Measurements from ENCODE around the gene UMAD1. TPM values are rescaled to one million over a fixed set of nuclear protein-coding genes. Genes with fewer than 3 reads are reported as not detected.

UMAD1 gene
- polyA plus RNA-seq, 1 of the 3 experiments (the other 2 are of a cell fraction): 13.9 TPM

DNA sequence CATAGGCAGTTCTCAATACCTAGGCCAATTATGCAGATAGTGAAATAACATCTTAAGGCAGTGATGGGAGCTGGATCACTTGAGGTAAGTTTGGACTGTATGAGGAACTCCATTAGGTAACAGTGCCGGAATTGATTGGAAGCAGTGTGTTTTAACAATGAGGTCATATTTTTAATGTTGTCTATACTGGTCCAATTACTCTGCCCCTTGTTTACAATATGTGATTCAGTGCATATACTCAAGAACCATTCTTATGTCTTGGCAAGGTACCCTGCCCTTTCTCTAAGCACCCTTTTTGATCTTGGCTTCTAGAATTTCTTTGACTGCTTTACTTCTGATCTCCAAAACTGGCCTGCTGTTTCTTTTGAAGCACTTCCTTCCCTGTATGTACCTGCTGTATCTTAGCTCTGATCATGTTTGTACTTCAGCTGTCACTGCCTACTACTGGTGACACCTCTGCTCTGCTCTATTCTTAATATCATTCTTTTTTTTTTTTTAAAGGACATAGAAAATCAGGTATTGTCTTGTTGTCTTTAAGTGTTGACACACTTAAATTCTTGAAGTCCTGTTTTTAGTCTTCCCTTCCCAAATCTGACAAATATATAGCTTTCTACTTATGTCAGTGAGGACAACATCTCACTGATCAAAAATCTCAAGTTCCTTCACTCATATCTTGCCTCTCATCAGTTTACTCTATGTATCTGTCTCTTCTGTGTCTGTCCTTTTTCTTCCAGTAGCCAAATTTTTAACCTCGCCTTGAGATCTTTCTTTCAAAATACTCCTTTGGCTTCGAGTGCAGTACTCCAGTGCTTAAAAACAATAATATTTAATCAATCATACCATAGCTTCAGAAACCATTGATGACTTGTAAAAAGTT is 124.2 kb downstream of the UMAD1 start:
- Histone ChIP-seq H3K36me3 (replicated peaks in 1 of 2; ENCODE audit: control insufficient read depth in 1 of 2, insufficient read depth in 2 of 2, low read length in 1 of 2) (no peaks in the 10 kb centered on the region), H3K4me2 (no peak overlapping the region), H2AFZ (ENCODE audit: low read depth) (no peak overlapping the region), H3K4me1 (ENCODE audit: control insufficient read depth in 1 of 2, insufficient read depth in 2 of 2, low read depth in 1 of 2, low read length in 1 of 2) (peaks cover 6 to 24% of the 10 kb centered on the region in 2 experiments; a peak in 2 of 4 replicates), H3K4me3 (ENCODE audit: low read depth in 2 of 2, low read length in 1 of 2) (no peak overlapping the region), H3K9ac (no peak overlapping the region), H3K27me3 (ENCODE audit: insufficient read depth) (no peaks in the 10 kb centered on the region), H3F3A (replicated peaks; ENCODE audit: insufficient read depth) (no peaks in the 10 kb centered on the region), H3K79me2 (ENCODE audit: insufficient read depth) (no peaks in the 10 kb centered on the region), H3K9me3 (no peaks in the 10 kb centered on the region), H3K27ac (ENCODE audit: low read depth in 2 of 2, low read length in 1 of 2) (no peak overlapping the region), H3K9me2 (no peaks in the 10 kb centered on the region), H4K20me1 (ENCODE audit: insufficient read depth) (no peaks in the 10 kb centered on the region)
- TF ChIP-seq CTCF (IDR thresholded peaks at IDR 0.05): 0 out of 2 replicates have a peak, but pooled peaks have one; percentile 11
- TF ChIP-seq ELF1 (IDR thresholded peaks at IDR 0.05): no peak
- CTCF ChIA-PET: interaction anchor here (0.9 to 2.7 kb wide), 9 partner anchors 14 to 199 kb away, joined by 3 to 17 read pairs (median 4); partner anchors contain the start of gene UMAD1
- 87% methylated on average over 3 of the region's 3 CpGs for WGBS (ENCODE audit: low lambda C conversion rate)
- no peak for DNase-seq
- POLR2A ChIA-PET: no interaction called here

- H3F3A ChIP-seq (replicated peaks; ENCODE audit: insufficient read depth): no peaks in the 10 kb centered on the region
- no peak for TF ChIP-seq EZH2phosphoT487 (IDR thresholded peaks at IDR 0.05; ENCODE audit: borderline replicate concordance, low read depth)
- no peak for TF ChIP-seq GABPA (IDR thresholded peaks at IDR 0.05; ENCODE audit: low read depth)
- TF ChIP-seq YY1 (IDR thresholded peaks at IDR 0.05; ENCODE audit: low read depth): no peak
- TF ChIP-seq SIN3A (IDR thresholded peaks at IDR 0.05; ENCODE audit: borderline replicate concordance, low read depth, low read length): no peak
- TF ChIP-seq FOXJ3 (CRISPR knock-in tag; IDR thresholded peaks at IDR 0.05): no peak
- no peak for TF ChIP-seq NRF1 (IDR thresholded peaks at IDR 0.05; ENCODE audit: low read depth, low read length)
- TF ChIP-seq MEF2A (IDR thresholded peaks at IDR 0.05; ENCODE audit: borderline replicate concordance, low read depth): no peak
- no peak for TF ChIP-seq ELF1 (IDR thresholded peaks at IDR 0.05)
- TF ChIP-seq NFIC (IDR thresholded peaks at IDR 0.05; ENCODE audit: borderline replicate concordance): no peak
- TF ChIP-seq MXI1 (IDR thresholded peaks at IDR 0.05; ENCODE audit: low read depth, low read length): no peak
- no peak for TF ChIP-seq TEAD4 (IDR thresholded peaks at IDR 0.05; ENCODE audit: borderline replicate concordance, insufficient read depth)
- TF ChIP-seq RAD21 (IDR thresholded peaks at IDR 0.05; ENCODE audit: low read length): no peak
- H3K79me2 ChIP-seq (ENCODE audit: insufficient read depth): no peaks in the 10 kb centered on the region
- H3K4me2 ChIP-seq: no peak overlapping the region
- no peaks in the 10 kb centered on the region for H3K9me3 ChIP-seq
- DNase-seq: no peak
- H3K36me3 ChIP-seq (replicated peaks in 1 of 2; ENCODE audit: control insufficient read depth in 1 of 2, insufficient read depth in 2 of 2, low read length in 1 of 2): no peaks in the 10 kb centered on the region
- no peaks in the 10 kb centered on the region for H4K20me1 ChIP-seq (ENCODE audit: insufficient read depth)
- H3K27me3 ChIP-seq (ENCODE audit: insufficient read depth): no peaks in the 10 kb centered on the region
- H3K4me3 ChIP-seq (ENCODE audit: low read depth in 2 of 2, low read length in 1 of 2): no peak overlapping the region
- no peaks in the 10 kb centered on the region for H3K9me2 ChIP-seq
- H3K27ac ChIP-seq (ENCODE audit: low read depth in 2 of 2, low read length in 1 of 2): no peak overlapping the region
- CTCF ChIA-PET: interaction anchor here (0.8 to 2.7 kb wide), 8 partner anchors 11 to 199 kb away, joined by 3 to 17 read pairs (median 4); no protein-coding TSS in a partner anchor
- POLR2A ChIA-PET: no interaction called here
- H3K4me1 ChIP-seq (ENCODE audit: control insufficient read depth in 1 of 2, insufficient read depth in 2 of 2, low read depth in 1 of 2, low read length in 1 of 2): peaks cover 6 to 31% of the 10 kb centered on the region in 2 experiments; a peak in 2 of 4 replicates
- H2AFZ ChIP-seq (ENCODE audit: low read depth): no peak overlapping the region
- no peak overlapping the region for H3K9ac ChIP-seq
Observed at GRCh38 chr7:7765422-7765821, 124.9 kb downstream of the UMAD1 start.
